DLD1 (cell line): ENCODE results near the gene TMBIM4.
"Not testable (repeated sequence)": the region's sequence is repeated elsewhere in the genome, so short reads cannot be mapped to it uniquely, and the experiment has no call there.

Experiments
- in situ Hi-C: cut with HindIII; loops from 2 replicates; pipeline ENCODE4 v1.10.0; 2017; ENCODE audit warnings: low sequenced_read_pairs

TMBIM4 gene

DNA sequence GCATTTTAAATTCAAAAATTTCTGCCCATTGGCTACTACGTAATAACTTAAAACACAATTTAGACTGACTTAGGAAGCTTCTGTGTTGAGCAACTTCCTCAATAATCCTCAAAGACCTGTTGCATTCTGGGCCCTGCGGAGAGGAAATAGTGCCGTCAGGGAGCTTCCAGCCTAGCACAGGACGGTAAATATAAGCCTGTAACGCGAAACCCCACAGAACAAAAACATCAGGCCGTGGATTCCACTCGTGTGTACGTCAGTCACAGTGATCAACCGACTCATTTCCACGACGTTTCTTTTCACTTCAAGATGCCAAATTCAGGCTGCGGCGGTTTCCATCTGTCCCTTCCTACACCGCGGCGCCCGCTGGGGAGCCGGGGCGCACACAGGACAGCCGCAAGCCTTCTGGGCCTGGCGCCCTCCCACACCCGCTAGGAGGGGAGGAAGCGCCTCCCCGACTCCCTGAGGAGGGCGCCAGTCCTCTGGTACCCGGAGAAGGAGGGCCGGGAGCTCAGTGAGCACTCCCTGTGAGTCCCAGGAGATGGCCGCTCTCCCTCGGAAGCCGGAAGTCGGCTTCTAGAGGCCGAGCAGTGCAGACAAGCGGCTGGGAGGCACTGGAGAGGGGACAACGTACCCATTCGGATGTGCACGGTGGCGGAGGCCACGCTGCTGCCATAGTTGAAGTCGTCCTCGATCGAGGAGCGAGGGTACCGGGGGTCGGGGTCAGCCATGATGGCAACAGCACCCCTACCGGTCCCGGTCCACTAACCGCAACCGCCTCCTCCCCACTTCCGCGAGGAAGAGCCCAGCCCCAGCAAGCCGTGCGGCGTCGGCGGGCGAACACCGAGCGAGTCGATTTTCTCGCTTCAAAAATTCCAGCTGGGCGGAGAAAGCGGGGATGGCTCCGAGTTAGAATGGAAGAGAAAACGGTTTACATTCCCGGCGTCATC, at the start of gene TMBIM4:
Gene TMBIM4, minus strand, starts transcription at position 776 of the 950 bp plus-strand sequence. Its CDS starts 45 bp downstream, at position 731.
- in situ Hi-C loops = no loop called here

DNA sequence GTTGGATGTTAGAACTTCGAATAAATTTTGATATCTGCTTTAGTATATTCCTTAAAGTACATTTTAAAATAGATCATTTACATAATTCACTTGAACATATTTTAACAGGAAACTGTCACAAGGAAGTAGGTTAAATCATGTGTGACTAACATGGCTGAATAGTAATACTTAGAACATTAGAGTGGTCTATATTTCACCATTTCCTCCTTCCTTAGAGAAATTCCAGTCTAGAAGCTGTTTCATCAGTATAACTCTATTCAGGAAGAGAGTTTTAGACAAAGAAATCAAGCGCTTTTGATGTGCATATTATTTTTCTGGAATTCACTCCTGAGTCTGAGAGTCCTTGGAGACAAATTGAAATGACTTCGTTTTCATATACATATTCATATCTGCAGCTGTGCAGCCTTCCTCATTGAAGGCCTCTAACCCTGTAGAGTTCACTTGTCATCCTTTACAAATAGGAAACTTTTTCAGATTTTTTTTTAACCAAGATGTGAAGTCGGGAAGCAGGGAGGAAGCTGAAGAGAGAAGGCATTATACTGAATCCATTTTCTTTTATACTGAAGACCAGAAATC, 47.6 kb upstream of the TMBIM4 start:
- in situ Hi-C loops = no loop called here

DNA sequence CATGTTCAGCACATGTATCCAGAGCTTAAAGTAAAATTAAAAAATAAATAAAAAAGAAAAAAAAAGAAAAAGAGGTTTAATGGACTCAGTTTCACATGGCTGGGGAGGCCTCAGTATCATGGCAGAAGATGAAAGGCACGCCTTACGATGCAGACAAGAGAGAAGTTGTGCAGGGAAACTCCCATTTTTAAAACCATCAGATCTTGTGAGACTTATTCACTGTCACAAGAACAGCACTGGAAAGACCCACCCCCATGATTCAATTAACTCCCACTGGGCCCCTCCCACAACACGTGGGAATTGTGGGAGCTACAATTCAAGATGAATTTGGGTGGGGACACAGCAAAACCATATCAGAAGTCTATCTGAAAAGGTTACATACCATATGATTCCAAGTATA, 43.2 kb upstream of the TMBIM4 start:
- in situ Hi-C loops = not testable (repeated sequence)

- in situ Hi-C loops = not testable (repeated sequence)
These were observed 41.8 kb upstream of the TMBIM4 start for GRCh38 chr12:66211573-66211972.

DNA sequence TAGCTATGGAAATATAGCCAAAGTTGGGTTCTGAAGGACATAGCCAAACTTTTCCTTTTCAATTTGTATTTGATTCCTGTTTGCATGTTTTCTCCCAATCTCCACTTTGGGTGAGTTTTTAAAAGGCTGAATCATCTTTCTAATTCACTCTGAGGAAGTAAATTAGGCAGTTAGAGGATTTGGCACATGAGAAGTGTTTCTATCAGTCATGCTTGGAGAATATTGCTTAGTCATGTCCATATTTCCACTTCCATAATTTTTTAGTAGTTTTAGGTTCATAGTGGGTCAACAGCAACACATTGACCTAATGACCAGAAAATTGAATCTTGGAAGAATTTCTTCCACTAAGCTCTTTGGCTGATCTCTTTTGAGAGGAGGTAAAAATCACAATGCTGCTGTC, 41.0 kb upstream of the TMBIM4 start:
- in situ Hi-C loops = no loop called here

DNA sequence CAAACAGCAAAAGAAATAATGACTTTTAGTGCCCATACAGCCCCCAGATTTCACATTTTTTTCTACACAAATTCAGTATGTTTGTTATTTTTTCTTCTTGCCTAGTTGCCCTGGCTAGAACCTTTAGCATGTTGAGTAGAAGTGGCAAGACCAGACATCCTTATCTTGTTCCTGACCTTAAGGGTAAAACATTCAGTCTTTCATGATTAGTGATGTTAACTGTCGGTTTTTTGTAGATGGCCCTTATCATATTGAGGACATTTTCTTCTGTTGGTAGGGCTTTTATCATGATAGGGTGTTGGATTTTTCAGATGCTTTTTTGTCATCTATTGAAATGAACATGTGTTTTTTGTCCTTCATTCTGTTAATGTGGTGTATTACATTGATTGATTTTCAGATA, 36.3 kb upstream of the TMBIM4 start:
- in situ Hi-C loops = no loop called here

GRCh38 chr12:66203820-66204219, 34.0 kb upstream of the TMBIM4 start:
- in situ Hi-C loops = no loop called here

DNA sequence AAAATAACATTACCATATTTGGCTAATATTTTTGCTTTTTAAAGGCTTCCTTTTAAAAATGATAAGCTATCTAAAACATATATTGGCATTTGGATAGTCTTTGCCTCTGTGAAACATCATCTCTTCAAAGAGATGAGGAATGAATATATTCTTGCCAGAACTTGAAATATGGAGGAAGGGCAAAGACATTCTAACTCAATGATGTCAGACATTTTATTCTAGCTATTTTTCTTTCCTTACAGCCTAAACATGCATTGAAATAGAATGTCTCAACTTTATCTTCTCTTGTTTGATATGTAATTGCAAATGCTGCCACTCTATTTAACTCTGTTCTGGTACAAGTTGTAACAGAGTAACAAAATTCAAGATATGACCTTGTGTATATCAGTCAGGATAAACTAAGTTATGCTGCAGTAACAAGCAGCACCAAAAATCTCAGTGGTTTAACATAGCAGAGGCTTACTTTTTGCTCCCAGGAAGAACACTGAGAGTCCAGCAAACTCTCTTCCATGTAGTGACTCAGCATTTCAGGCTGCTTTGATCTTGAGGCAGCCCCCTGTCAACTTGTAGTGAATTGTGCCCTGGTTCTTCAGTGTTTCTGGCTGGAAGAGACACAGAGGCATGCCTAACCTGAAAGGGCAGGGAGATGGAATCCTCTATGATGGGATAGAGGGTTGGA, 30.2 kb upstream of the TMBIM4 start:
- in situ Hi-C loops = no loop called here

GRCh38 chr12:66199141-66199540, 29.3 kb upstream of the TMBIM4 start:
- in situ Hi-C loops = no loop called here

DNA sequence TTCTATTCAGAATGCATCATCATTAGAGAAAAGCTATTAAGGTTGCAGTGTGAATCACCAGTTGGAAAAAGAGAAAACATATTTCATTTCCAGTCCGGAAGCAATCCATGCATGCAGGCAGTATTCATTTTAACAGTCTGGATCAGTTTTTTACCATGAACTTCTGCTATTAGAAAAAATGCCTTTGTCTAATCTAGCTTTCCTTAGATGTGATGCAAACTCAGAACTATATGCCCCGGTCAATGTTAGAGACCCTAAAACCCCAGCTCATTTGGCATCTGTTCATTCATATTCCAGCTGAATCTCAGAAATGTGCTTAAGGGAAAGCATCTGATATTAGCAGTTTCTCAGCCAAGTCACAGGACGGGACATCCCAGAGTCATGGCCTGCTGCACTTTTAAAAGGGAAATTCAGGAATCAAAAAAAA, 27.7 kb upstream of the TMBIM4 start:
- in situ Hi-C loops = no loop called here

DNA sequence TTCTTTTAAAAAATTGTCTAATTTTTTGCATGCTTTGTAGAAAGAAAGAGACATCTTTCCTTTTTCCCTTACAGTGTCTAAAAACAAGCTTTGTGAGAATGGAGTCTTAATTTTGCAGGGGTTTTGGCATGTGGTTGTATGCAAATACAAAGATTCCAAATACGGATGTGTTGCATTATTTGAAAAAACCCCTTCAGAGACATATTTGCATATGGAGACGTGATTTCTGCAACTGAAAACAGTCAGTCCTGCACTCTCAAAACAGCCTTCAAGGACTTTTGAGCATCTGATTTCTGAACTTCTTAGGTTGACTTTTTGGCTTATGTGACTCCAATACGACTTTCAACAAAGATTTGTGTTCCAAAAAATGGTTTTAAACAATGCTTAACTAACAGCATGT, 27.0 kb upstream of the TMBIM4 start:
- in situ Hi-C loops = no loop called here

GRCh38 chr12:66195242-66195641, 25.4 kb upstream of the TMBIM4 start:
- in situ Hi-C loops = no loop called here

DNA sequence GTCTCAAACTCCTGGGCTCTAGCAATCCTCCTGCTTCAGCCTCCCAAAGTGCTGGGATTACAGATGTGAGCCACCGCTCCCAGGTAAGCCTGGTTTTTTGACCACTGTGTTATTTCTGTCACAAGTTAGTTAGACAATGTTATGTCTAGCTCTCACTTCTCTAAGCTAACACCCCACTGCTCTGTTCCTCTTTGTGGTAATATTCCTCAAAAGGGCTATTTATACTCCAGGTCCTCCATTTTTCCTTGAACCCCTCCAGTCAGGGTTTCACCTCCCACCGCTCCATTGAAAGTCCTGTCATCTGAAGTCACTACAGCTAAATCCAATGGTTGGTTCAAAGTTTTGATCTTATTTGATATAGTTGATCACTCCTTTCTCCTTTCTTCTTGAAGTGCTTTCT, 24.3 kb upstream of the TMBIM4 start:
- in situ Hi-C loops = no loop called here

GRCh38 chr12:66191547-66192126, 21.8 kb upstream of the TMBIM4 start:
- in situ Hi-C loops = no loop called here

GRCh38 chr12:66190519-66191370, 20.9 kb upstream of the TMBIM4 start:
- in situ Hi-C loops = no loop called here

DNA sequence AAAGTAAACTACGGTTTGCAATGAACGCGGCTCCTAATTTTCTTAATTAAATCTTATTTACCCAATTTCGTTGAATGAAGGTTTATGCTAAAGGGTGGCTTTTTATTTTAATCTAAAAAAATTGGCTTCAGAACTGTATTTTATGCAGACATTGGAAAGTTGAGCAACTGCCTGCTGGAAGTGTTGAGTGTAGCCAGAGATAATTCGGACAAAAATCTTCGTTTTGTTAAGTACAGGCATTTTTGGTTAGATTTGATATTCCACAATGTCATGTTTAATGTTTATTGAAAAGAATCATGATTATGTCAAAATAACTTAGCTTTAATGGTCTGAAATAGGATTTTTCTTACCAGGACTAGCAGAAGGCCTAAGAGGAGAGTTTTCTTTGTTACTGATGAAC, 20.1 kb upstream of the TMBIM4 start:
- in situ Hi-C loops = no loop called here

DNA sequence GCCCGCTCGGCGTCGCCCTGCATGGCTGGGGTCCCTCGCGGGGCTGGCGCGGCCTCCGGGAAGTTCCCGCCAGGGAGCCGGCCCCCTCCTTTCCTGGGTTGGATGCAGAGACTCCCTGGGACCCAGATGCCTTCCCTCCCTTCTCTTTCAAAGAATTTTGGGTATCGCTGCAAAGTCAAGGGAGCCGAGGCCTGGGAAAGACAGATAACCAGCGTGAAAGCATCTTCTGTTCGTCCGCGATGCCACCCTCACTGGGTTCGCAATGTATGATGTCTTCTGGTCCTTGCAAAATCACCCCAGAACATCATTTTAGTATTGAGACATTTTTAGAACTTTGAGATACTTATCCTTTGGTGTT, 19.7 kb upstream of the TMBIM4 start:
- in situ Hi-C loops = no loop called here

DNA sequence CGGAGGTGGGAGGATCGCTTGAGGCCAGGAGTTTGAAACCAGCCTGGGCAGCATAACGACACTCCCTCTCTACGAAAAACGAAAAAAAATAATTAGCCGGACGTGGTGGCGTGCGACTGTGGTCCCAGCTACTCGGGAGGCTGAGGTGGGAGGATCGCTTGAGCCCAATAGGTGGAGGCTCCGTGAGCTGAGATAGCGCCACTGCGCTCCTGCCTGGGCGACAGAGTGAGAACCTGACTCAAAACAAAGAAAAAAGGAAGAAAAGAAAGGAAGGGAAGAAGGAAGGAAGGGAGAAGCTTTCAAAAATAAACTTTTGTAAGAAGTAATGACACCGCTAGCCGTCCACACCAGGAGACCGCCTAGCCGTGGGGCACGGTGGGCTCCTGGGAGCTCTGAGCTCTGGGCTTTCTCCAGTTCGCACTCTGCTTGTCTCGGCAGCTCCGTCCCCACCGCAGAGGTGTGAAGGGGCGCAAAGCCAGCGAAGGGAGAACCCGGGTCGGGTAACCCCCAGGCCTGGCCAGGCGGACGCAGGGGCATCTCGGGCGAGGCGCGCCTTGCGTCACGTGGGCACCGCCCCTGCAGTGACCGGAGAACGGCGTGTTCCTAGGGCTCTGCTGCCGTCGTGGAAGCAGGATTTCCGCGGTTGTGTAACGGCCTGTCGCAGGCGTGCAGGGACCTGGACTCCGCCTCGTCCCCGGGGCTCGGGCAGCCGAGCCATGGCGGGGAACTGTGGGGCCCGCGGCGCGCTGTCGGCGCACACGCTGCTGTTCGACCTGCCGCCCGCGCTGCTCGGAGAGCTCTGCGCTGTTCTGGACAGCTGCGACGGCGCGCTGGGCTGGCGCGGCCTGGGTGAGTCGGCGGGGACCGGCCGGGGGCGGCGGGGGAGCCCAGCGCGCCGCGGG, 19.0 kb upstream of the TMBIM4 start, which contains the start of gene IRAK3:
Gene IRAK3, plus strand, starts transcription at position 631 of the 902 bp plus-strand sequence. Its CDS starts 86 bp downstream, at position 717.
- in situ Hi-C loops = no loop called here

DNA sequence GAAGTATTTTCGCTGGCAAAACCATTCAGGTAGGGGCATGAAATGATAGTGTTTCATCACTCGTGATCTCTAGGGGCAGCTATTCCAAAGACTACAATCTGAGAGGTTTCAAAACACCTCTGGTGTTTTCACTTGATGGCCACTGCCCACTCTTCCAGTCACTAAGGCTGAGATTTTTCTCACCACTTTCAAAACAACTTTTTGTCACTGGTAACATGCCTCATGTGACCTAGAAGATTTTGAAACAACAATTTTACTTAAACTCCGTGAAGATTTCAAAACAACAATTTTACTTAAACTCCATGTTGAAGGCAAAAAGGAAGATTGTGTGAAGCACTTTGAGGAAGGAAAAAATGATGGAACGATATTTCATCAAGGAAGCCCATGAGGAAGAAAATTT, 18.0 kb upstream of the TMBIM4 start:
- in situ Hi-C loops = no loop called here
